GM12878 (cell line): ENCODE data around the gene YKT6. TPM values are rescaled to one million over a fixed set of nuclear protein-coding genes. Genes with fewer than 3 reads are reported as not detected.

Experiments used
- ATF3 ChIP-seq: IDR thresholded peaks from 2 replicates; pipeline ENCODE4 v1.6.1; 2011; ENCODE audit warnings: low read depth, mild to moderate bottlenecking, low read length, moderate library complexity, borderline replicate concordance; ENCODE audit errors: extremely low read depth
- BCL3 ChIP-seq: IDR thresholded peaks from 2 replicates; pipeline ENCODE4 v1.6.1; 2011; ENCODE audit warnings: borderline replicate concordance, low read depth, mild to moderate bottlenecking, moderate library complexity, low read length; ENCODE audit not compliant: insufficient read depth, poor library complexity, severe bottlenecking
- CREB1 ChIP-seq: IDR thresholded peaks from 2 replicates; pipeline ENCODE4 v1.6.1; 2012; ENCODE audit warnings: low read depth, mild to moderate bottlenecking, inconsistent platforms
- DPF2 ChIP-seq: fragments of 450-650 bp; IDR thresholded peaks from 2 replicates; pipeline ENCODE4 v1.6.1; 2017; ENCODE audit warnings: mild to moderate bottlenecking
- ELK1 ChIP-seq: IDR thresholded peaks from 2 replicates; pipeline ENCODE4 v1.6.1; 2012; ENCODE audit warnings: low read depth, low read length, improper control_type of control experiment
- ESRRA ChIP-seq: IDR thresholded peaks from 2 replicates; pipeline ENCODE4 v1.6.1; 2012; ENCODE audit warnings: mild to moderate bottlenecking, low read length, improper control_type of control experiment
- HDAC6 ChIP-seq: fragments of 200-600 bp; sonication (generic); IDR thresholded peaks from one replicate; pipeline ENCODE4 v1.8.0; 2017; ENCODE audit warnings: antibody characterized with exemption; ENCODE audit not compliant: unreplicated experiment
- KAT2A ChIP-seq: conservative IDR thresholded peaks from 2 replicates; pipeline ENCODE4 v1.6.1; 2011; ENCODE audit warnings: low read depth, low read length; ENCODE audit not compliant: control insufficient read depth
- MTA2 ChIP-seq: fragments of 450-650 bp; IDR thresholded peaks from 2 replicates; pipeline ENCODE4 v1.6.1; 2016; ENCODE audit warnings: low read depth, mild to moderate bottlenecking, moderate library complexity
- NFXL1 ChIP-seq: fragments of 450-650 bp; IDR thresholded peaks from 2 replicates; pipeline ENCODE4 v1.6.1; 2017; ENCODE audit warnings: antibody characterized with exemption, mild to moderate bottlenecking, borderline replicate concordance
- PKNOX1 ChIP-seq: fragments of 450-650 bp; IDR thresholded peaks from 2 replicates; pipeline ENCODE4 v1.6.1; 2016; ENCODE audit warnings: mild to moderate bottlenecking
- POLR2AphosphoS2 ChIP-seq: IDR thresholded peaks from 2 replicates; pipeline ENCODE4 v1.6.1; 2011; ENCODE audit warnings: low read depth, mild to moderate bottlenecking, low read length, improper control_type of control experiment, moderate library complexity
- PRDM15 ChIP-seq: fragments of 450-650 bp; formaldehyde crosslinking; IDR thresholded peaks from 2 replicates; pipeline ENCODE4 v1.4.0; 2020; ENCODE audit warnings: mild to moderate bottlenecking, moderate library complexity
- SMAD5 ChIP-seq: IDR thresholded peaks from 2 replicates; pipeline ENCODE4 v1.6.1; 2016; ENCODE audit warnings: antibody characterized with exemption, low read depth
- TCF12 ChIP-seq: IDR thresholded peaks from 2 replicates; pipeline ENCODE4 v1.6.1; 2011; ENCODE audit warnings: low read depth, mild to moderate bottlenecking, low read length
- YBX1 ChIP-seq: fragments of 450-650 bp; IDR thresholded peaks from 2 replicates; pipeline ENCODE4 v1.6.1; 2016; ENCODE audit warnings: antibody characterized with exemption
- ZBTB33 ChIP-seq: fragments of 450-650 bp; IDR thresholded peaks from 2 replicates; pipeline ENCODE4 v1.6.1; 2017; ENCODE audit warnings: mild to moderate bottlenecking
- ZSCAN29 ChIP-seq: fragments of 450-650 bp; IDR thresholded peaks from 2 replicates; pipeline ENCODE4 v1.6.1; 2017; ENCODE audit warnings: mild to moderate bottlenecking, moderate library complexity
- polyA plus RNA-seq, 11 experiments: library from polyadenylated mRNA; depleted of rRNA in 4 of 11; unstranded in 6 of 11; stranded (reverse) in 5 of 11; fragments of >200 nt; fragmentation: Nextera tagmentation in 4 of 11; fragmentation: Illumina TruSeq in 1 of 11; extraction: Ambion mirVana in 4 of 11; extraction: Trizol in 1 of 11; gene quantifications; 1 replicate in 1 of 11; 2 replicates in 10 of 11; pipeline versions ENCODE4 v1.2.1 to v1.2.3, GENCODE V29; 2011 to 2016; ENCODE audit warnings: inconsistent platforms in 2 of 11, missing spikeins in 2 of 11, low read depth in 1 of 11
- total RNA-seq, 4 experiments: library from RNA; depleted of rRNA in 3 of 4; stranded (reverse); fragments of >200 nt in 3 of 4; fragmentation: Illumina TruSeq in 1 of 4; extraction: Trizol in 1 of 4; gene quantifications; 2 replicates each; pipeline versions ENCODE4 v1.2.1 to v1.2.3, GENCODE V29; 2013 to 2021

Gene YKT6
- total and polyA plus RNA-seq, 10 of the 15 experiments (the other 5 are each of a cell fraction or from before 2014, with no cell fraction given), result 1.7 to 95.2 (median 70.5) TPM

- peak; percentile 87 for TF ChIP-seq PKNOX1
- TF ChIP-seq ESRRA, result no peak
- no peak for TF ChIP-seq POLR2AphosphoS2
- TF ChIP-seq ATF3, result no peak
- TF ChIP-seq YBX1, result no peak
- TF ChIP-seq MTA2, result peak; percentile 86
- no peak for TF ChIP-seq ZBTB33
- TF ChIP-seq TCF12, result peak; percentile 64; the same call in 1 of the 2 replicates
- TF ChIP-seq KAT2A, result no peak
- peak; percentile 62 for TF ChIP-seq CREB1
- no peak for TF ChIP-seq HDAC6
- TF ChIP-seq ZSCAN29, result no peak
- TF ChIP-seq ELK1, result no peak
- TF ChIP-seq DPF2, result peak; percentile 95
- TF ChIP-seq NFXL1, result no peak
- TF ChIP-seq BCL3, result peak; percentile 97
- TF ChIP-seq PRDM15, result no peak
- TF ChIP-seq SMAD5, result no peak
These were observed 57.0 kb downstream of the YKT6 start (continued) for GRCh38 chr7:44257618-44258422.
